T-helper 2 cell (primary cell): ENCODE measurements around the gene UBALD2.
"Not testable (repeated sequence)": the region's sequence is repeated elsewhere in the genome, so short reads cannot be mapped to it uniquely, and the experiment has no call there.

Source experiments
- DNase-seq, 5 experiments: peaks; one replicate each; pipeline versions ENCODE4 v3.0.0 to v3.0.0-alpha.2; 2012 to 2022

Gene UBALD2

GRCh38 chr17:76278268-76278908, 13.2 kb downstream of the UBALD2 start:
- DNase-seq, result no peak

DNA sequence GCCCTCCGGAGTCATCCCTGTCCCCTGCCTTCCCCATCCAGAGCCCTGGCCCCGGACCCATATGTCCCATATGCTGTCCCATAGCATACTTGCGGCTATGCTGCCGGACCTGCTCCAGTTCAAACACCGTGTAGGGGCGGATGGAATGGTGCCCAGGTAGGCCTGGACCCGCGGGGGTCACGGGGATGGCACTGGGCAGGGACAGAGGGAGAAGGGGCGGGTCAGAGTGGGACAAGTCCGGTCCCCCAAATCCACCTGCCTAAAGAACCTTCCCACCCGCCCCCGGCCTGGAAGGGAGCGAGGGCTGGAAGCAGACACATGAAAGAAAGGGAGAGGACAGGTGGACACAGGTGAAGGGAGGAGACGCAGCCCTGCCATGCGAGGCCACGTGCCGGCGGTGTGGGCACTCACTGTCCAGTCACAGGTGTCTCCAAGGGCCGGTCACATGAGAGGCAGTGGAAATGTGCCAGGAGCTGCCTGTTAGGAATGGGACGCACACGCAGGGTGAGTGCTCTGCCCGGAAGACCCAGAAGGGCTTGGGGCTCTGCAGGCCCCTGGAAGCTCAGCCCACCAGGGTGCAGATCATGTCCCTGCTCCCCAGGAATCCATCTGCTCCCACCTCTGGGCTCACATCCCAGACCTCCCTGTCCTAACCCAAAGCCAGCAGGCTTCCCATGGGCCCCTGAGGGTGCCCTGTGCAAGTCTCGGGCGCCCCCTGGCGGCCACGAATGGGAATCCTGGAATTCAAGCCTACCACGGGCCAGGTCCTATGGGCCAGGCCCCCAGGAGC, 14.0 kb downstream of the UBALD2 start:
- DNase-seq, result peak; percentile 68 to 81 (median 74)

GRCh38 chr17:76279742-76280287, 14.7 kb downstream of the UBALD2 start:
- no peak for DNase-seq

GRCh38 chr17:76280650-76281049, 15.5 kb downstream of the UBALD2 start:
- DNase-seq, result no peak

GRCh38 chr17:76281573-76282371, 16.6 kb downstream of the UBALD2 start:
- no peak for DNase-seq

DNA sequence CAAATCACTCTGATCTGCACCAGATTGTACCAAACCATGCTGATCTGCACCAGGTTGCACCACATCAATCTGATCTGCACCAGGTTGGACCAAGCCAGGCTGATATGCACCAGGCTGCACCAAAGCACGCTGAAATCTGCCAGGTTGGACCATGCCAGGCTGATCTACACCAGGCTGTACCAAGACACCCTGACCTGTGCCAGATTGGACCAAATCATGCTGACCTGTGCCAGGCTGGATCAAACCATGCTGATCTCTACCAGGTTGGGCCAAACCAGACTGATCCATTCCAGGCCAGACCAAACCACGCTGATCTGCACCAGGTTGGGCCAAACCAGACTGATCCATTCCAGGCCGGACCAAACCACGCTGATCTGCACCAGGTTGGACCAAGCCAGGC, 27.4 kb downstream of the UBALD2 start:
- DNase-seq, result no peak

DNA sequence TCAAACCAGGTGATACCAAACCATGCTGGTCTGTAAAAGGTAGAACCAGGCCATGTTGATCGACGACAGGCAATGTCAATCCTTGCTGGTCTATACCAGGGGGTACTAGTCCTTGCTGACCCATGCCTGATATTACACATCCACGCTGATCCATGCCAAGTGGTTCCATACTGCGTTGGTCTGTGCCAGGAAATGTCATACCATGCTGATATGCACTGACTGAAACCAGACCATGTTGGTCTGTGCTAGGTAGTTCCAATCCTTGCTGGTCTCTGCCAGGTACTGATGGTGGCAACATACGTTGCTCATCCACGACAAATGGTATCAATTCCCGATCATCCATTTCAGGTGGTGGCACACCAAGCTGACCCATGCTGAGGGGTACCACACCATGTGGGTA, 28.0 kb downstream of the UBALD2 start:
- DNase-seq, result no peak

DNA sequence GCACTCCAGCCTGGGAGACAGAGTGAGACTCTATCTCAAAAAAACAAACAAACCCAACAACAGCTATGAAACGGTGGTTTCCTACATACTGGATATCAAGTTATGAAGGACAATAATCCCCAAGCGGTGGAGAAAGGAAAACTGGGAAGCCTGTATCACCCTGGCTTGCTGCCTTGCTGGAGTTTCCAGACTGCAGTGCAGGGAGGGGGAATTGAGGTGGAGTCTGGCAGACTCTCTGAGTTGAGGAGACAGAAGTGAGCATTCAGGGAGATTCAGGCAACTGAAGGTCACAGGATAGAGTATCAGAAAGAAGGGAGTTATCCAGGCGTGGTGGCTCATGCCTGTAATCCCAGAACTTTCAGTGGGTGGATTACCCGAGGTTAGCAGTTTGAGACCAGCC, 31.0 kb downstream of the UBALD2 start:
- DNase-seq, result no peak

DNA sequence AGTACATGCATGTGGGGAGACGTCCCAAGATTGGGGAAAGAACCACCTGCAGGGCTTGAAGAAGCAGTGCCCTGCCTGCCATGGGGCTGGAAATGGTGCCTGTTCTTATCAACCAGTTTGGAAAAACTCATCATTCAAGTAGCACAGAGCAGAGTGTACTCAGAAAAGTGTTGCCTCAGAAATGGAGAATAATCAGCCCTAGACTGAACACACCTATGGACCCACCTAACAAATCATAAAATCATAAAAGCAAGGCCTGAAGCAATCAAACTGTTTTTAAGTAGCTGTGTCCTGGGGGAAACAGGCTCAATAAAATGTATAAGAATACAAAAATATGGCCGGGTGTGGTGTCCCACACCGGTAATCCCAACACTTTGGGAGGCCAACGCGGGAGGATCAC, 31.7 kb downstream of the UBALD2 start:
- no peak for DNase-seq

DNA sequence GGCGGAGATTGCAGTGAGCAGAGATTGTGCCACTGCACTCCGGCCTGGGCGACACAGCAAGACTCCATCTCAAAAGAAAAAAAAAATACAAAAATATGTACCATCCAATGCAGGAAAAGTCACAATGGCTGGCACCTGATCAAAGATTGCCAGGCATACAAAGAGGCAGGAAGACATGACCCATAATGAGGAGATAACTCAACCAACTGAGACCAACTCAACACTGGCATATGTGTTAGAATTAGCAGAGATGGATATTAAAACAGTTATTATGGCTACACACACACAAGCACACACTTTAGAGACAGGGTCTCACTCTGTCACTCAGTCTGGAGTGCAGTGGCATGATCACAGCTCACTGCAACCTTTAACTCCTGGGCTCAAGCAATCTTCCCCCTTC, 32.3 kb downstream of the UBALD2 start:
- no peak for DNase-seq

GRCh38 chr17:76304226-76305134, 39.3 kb downstream of the UBALD2 start:
- DNase-seq, result no peak

GRCh38 chr17:76305135-76305454, 39.9 kb downstream of the UBALD2 start:
- not testable (repeated sequence) for DNase-seq

DNA sequence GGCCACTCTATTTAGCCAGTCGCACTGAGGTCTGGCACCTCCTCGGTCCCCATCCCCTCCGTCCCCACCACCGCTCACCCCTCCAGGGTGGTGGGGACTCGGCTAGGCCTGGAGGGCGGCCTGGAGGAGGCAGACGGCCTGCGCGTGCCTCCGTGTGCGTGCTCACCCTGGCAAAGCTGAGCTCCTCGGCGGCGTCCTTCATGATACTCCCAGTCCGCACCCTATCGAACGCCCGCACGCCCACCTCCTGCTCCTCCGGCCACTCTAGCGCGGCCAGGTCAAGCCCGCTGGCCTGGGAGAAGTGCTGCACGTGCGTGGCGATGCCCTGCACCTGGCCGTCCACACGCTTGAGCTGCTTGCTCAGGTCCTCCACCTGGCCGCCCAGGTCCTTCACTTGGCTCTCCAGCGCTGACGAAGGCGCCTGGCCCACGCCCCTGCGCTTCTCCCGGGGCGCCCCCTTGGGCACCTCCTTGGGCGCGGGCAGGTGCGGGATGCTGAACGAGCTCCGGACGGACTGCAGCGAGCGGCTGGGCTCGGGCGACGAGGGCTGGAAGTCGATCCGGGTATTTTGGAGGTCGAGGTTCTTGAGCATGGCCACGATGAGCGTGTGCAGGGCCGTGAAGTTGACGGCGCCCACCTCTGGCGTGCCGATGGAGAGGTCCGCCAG, 42.3 kb downstream of the UBALD2 start:
- no peak for DNase-seq

- no peak for DNase-seq
Measured at GRCh38 chr17:76307966-76308338, 42.8 kb downstream of the UBALD2 start, which contains the start of gene QRICH2. Gene QRICH2, minus strand, starts transcription at chr17:76308276. Its CDS starts 278 bp downstream, at chr17:76307998.

DNA sequence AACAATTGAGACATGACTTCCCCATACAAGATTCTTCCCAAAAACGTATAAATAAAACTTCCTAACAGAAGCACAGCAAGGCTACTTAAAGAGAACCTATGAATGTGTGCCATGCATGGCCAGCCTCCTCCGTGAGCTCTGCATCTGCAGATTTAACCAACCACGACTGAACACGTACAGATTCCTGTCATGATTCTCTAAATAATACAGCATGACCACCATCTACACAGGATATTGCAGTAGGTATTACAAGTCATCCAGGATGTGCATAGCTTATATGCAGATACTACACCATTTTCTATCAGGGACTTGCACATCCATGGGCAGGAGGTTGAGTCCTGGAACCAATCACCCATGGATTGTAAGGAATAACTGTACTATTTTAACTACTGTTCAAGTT, 44.3 kb downstream of the UBALD2 start:
- no peak for DNase-seq

DNA sequence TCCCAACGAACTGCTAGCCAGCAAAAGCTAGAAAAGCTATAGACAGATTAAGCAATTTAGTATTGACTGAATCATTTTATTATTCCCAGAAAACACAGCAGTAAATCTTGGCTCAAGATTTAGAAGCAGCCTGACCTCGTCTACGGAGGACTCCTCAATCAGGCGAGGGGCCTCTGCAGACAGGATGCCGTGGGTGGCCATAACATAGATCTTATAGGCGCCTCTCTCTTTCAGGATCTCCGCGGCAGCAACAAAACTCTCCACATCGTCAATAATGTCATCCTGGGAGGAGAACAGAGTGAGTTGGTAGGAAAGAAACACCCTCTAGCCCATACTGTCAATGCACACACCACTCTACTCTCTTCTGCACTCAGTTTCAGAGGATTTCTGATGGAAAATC, 47.6 kb downstream of the UBALD2 start:
- DNase-seq, result no peak

GRCh38 chr17:76314392-76315227, 49.5 kb downstream of the UBALD2 start:
- peak in 1 of 5 experiments; percentile 33 for DNase-seq

DNA sequence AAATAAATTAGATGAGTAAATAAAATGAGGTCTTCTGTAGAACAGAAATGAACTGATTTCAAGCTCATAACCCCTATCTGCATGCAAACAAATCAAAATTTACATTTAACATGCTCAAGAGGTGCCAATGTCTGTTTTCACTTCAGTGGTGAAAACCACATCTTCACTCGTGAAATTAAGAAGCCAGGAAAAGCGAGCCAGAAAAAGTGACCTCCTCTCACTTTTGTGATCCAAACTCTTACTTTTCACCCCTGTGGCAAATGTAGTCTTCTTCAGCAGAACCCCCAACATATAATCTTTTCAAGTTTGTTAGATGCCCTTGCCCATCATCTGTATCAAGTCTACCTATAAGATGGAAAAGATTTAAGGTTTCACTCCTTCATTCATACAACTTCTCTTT, 52.4 kb downstream of the UBALD2 start:
- no peak for DNase-seq

DNA sequence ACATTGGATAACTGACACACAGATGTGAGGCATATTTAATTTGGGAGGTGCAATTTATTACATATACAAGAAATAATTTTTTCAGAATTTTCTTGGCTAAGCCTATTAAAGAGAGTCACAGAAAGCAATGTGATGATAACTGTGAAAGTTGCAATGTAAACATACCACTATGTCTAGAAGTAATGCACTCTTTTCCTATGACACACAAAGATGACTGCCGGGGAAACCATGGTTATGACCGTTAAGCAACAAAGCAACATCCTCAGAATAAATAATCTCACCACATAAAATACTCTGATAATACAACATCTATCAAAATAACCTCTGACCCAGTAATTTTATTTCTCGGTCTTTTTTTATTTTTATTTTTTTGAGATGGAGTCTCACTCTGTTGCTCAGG, 53.4 kb downstream of the UBALD2 start:
- no peak for DNase-seq
